Right forelimb (tissue), 1 donor: ENCODE measurements around the gene SATB2.

Source experiments
- DNase-seq: peaks from one replicate; pipeline ENCODE4 v3.0.0-alpha.2; 2018

SATB2 gene

DNA sequence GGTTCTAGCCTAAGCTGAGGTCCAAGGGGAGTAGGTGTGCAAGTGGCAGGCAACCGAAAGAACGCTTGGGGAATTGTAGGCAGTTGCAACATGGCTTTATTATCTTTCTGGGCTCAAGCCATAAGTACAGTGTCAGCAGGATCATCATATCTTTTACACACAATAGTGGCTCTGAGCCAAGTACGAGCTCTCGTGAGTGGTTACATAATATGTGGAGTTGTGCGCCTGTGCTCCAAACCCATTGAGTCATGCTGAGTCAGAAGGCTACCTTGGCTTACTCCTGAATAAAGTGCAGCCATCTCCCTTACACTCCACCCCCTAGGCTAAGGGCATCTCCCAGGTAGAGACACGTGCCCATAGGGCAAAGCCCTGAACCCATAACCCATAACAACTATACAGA lies 233.9 kb downstream of the SATB2 start:
- DNase-seq = no peak

DNA sequence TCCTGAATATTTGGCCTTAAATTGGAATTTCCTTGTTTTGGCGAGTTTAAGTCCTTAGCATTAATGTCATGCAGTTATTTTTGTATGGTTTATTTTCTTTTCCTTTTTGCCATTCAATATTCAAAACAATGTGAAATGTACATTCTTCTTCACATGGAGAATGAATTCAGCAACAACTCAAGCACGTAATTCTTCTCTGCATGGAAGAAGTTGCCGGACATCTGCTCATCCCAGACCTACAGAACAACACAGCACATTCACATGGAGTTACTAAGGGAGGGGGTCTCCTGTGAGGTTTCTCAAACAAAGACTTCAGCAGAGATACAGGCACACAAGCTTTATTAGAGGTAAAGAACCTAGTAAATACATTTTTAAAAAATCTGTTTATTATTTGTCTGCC lies 236.8 kb downstream of the SATB2 start:
- no peak for DNase-seq

DNA sequence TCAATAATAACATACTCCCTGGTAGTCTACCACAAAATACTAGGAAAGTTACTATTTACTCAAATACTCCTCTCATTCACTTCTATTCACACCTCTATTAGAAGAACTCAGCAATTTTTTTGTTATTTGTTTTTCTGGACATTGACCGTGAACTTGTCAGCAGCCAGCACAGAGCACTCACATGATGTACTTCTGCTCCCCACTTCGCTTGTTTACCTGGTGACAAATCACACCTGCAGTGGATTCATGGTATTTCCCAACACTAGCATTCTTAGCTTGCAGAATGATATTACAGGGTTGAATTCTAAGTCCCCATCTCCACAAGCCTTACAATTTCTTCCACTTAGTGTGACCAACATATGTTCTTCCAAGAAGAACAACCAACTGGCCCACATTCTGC lies 238.2 kb downstream of the SATB2 start:
- DNase-seq = no peak
